HepG2 (cell line): Measurements from ENCODE around the gene MORC3. TPM values are rescaled to one million over a fixed set of nuclear protein-coding genes. Genes with fewer than 3 reads are reported as not detected.

ENCODE experiments used
- ATAC-seq: fragments of 200-7000 bp; cut with Tn5 transposase; 3 replicates; pipeline ENCODE4 v1.9.1; 2020; ENCODE audit warnings: mild to moderate bottlenecking, moderate library complexity
- BruUV-seq: library from RNA; stranded (reverse); fragments of 400-500 nt; replicated peaks from 2 replicates; lab custom pipeline; 2021; lab: Mats Ljungman, UMichigan
- CTCF ChIA-PET: fragments of 300-600 bp; formaldehyde crosslinking; extraction: SDS; loops from one replicate; lab custom pipeline; 2021; ENCODE audit warnings: low total read pairs, inconsistent platforms, low intra/inter-chr PET ratio; lab: Yijun Ruan, JAX
- POLR2A ChIA-PET: fragments of 350-600 bp; sonication (Branson Sonifier 250); formaldehyde crosslinking; loops from one replicate; lab custom pipeline; 2020; ENCODE audit warnings: antibody characterized with exemption, inconsistent platforms; lab: Yijun Ruan, JAX
- DNase-seq: peaks from one replicate; pipeline ENCODE4 v3.0.0-alpha.2; 2015; ENCODE audit warnings: low spot score
- FAIRE-seq: peaks from 3 replicates; lab custom pipeline; 2011; peaks lifted over from hg19 to GRCh38; lab: Jason Lieb, UNC
- H2AFZ ChIP-seq: one replicate; pipeline ENCODE4 v1.6.1; 2011; ENCODE audit warnings: low read length, inconsistent platforms
- H3K27ac ChIP-seq: fragments of 300-600 bp; 3 replicates; pipeline ENCODE4 v1.8.0; 2011; ENCODE audit warnings: mixed run types, mild to moderate bottlenecking, mixed read lengths, low read length, inconsistent platforms; ENCODE audit not compliant: insufficient read depth; ENCODE audit errors: extremely low read length
- H3K27me3 ChIP-seq, 2 experiments: fragments of 200-600 bp in 1 of 2; 2 replicates in 1 of 2; 3 replicates in 1 of 2; pipeline versions ENCODE4 v1.6.0 to v1.8.0; 2011; ENCODE audit warnings: low read length in 2 of 2, mild to moderate bottlenecking in 2 of 2, moderate library complexity in 2 of 2, inconsistent platforms in 1 of 2; ENCODE audit not compliant: insufficient read depth in 2 of 2, control insufficient read depth in 1 of 2
- H3K36me3 ChIP-seq, 2 experiments: fragments of 200-600 bp in 1 of 2; replicated peaks in 1 of 2; 2 replicates in 1 of 2; 3 replicates in 1 of 2; pipeline versions ENCODE4 v1.5.1 to v1.8.0; 2011; ENCODE audit warnings: low read length in 2 of 2, inconsistent platforms in 1 of 2; ENCODE audit not compliant: insufficient read depth in 2 of 2, control insufficient read depth in 1 of 2
- H3K4me1 ChIP-seq: 2 replicates; pipeline ENCODE4 v1.5.1; 2012; ENCODE audit warnings: low read length, inconsistent platforms; ENCODE audit not compliant: insufficient read depth
- H3K4me2 ChIP-seq: 2 replicates; pipeline ENCODE4 v1.6.0; 2011; ENCODE audit warnings: low read depth, low read length, inconsistent platforms
- H3K4me3 ChIP-seq, 3 experiments: fragments of 200-600 bp in 1 of 3; sonication (generic), shearing (Covaris generic) in 1 of 3; replicated peaks in 1 of 3; 2 replicates each; pipeline ENCODE4 v1.5.1; 2011 to 2016; ENCODE audit warnings: low read length in 3 of 3, inconsistent platforms in 2 of 3, low read depth in 2 of 3, mild to moderate bottlenecking in 2 of 3, control low read depth in 1 of 3, mixed read lengths in 1 of 3; ENCODE audit not compliant: insufficient read depth in 1 of 3
- H3K79me2 ChIP-seq: one replicate; pipeline ENCODE4 v1.6.1; 2011; ENCODE audit warnings: low read length, inconsistent platforms; ENCODE audit not compliant: insufficient read depth
- H3K9ac ChIP-seq: 2 replicates; pipeline ENCODE4 v1.6.0; 2011; ENCODE audit warnings: mild to moderate bottlenecking, low read depth, low read length, inconsistent platforms; ENCODE audit not compliant: insufficient read depth
- H3K9me3 ChIP-seq: 2 replicates; pipeline ENCODE4 v1.5.1; 2012; ENCODE audit warnings: mild to moderate bottlenecking, low read length
- H4K20me1 ChIP-seq: 2 replicates; pipeline ENCODE4 v1.6.0; 2011; ENCODE audit warnings: inconsistent platforms, mild to moderate bottlenecking, low read length, moderate library complexity; ENCODE audit not compliant: insufficient read depth
- IKZF1 ChIP-seq: fragments of 450-650 bp; IDR thresholded peaks from 2 replicates; pipeline ENCODE4 v1.7.1; 2016
- MAZ ChIP-seq, 2 experiments: sonication (generic) in 1 of 2; formaldehyde crosslinking in 1 of 2; IDR thresholded peaks; 2 replicates each; pipeline versions ENCODE4 v1.5.0 to v1.6.1; 2012 to 2020; ENCODE audit warnings: low read depth in 2 of 2, mild to moderate bottlenecking in 2 of 2, borderline replicate concordance in 1 of 2, improper control_type of control experiment in 1 of 2, low read length in 1 of 2, missing genetic modification reagents in 1 of 2, moderate library complexity in 1 of 2
- PTBP1 ChIP-seq: fragments of 200-400 bp; formaldehyde crosslinking; IDR thresholded peaks from 2 replicates; pipeline ENCODE4 v1.6.1; 2018; ENCODE audit warnings: low read length, low read depth; ENCODE audit not compliant: poor library complexity, severe bottlenecking
- RNF219 ChIP-seq: sonication (generic); formaldehyde crosslinking; IDR thresholded peaks from 2 replicates; pipeline ENCODE4 v1.5.0; 2020; ENCODE audit warnings: mild to moderate bottlenecking, missing genetic modification reagents
- SNAPC4 ChIP-seq: sonication (generic); formaldehyde crosslinking; IDR thresholded peaks from 2 replicates; pipeline ENCODE4 v1.4.0; 2020; ENCODE audit warnings: mild to moderate bottlenecking, missing genetic modification reagents
- TFDP2 ChIP-seq: sonication (generic); formaldehyde crosslinking; IDR thresholded peaks from 2 replicates; pipeline ENCODE4 v1.4.0; 2020; ENCODE audit warnings: missing genetic modification reagents
- THAP7 ChIP-seq: sonication (generic); formaldehyde crosslinking; IDR thresholded peaks from 2 replicates; pipeline ENCODE4 v1.8.1; 2023; ENCODE audit warnings: mild to moderate bottlenecking, missing genetic modification reagents
- WGBS: methylation state at CpG from one replicate; pipeline ENCODE4 v1.1.6; 2017; ENCODE audit warnings: low lambda C conversion rate; 5-methylcytosine and 5-hydroxymethylcytosine counted together
- in situ Hi-C: cut with HindIII; loops from 2 replicates; pipeline ENCODE4 v1.10.0; 2017; ENCODE audit warnings: low pct_unique_long_range_greater_than_20kb; ENCODE audit not compliant: extremely low pct_ligation_motif_present
- intact Hi-C: fragments of 100-400 bp; cut with micrococcal nuclease; formaldehyde crosslinking; loops from one replicate; pipeline ENCODE4 v1.10.0; 2022; ENCODE audit not compliant: unreplicated experiment
- polyA plus RNA-seq, 8 experiments: library from polyadenylated mRNA; depleted of rRNA in 3 of 8; stranded (reverse) in 7 of 8; unstranded in 1 of 8; fragments of >200 nt; fragmentation: Illumina TruSeq in 4 of 8; extraction: Trizol in 4 of 8; gene quantifications; 2 replicates each; pipeline versions ENCODE4 v1.2.1 to v1.2.3, GENCODE V29; 2011 to 2016; ENCODE audit warnings: low read depth in 4 of 8, missing spikeins in 1 of 8, mixed read lengths in 1 of 8; ENCODE audit not compliant: insufficient read depth in 1 of 8
- total RNA-seq, 5 experiments: library from RNA; depleted of rRNA; stranded (reverse); fragments of >200 nt; fragmentation: Illumina TruSeq; extraction: Trizol; gene quantifications; 2 replicates each; pipeline ENCODE4 v1.2.3, GENCODE V29; 2016; ENCODE audit warnings: low read depth in 1 of 5

MORC3 gene
- total and polyA plus RNA-seq, 2 of the 13 experiments (the other 11 are each of a cell fraction or from before 2014, with no cell fraction given): 12.9 to 19.5 TPM

- in situ Hi-C loops (no loop called here), intact Hi-C loops (no loop called here)
- Histone ChIP-seq H3K27me3 (no peaks in the 10 kb centered on the region), H3K79me2 (no peaks in the 10 kb centered on the region), H3K4me1 (no peaks in the 10 kb centered on the region), H4K20me1 (no peaks in the 10 kb centered on the region), H2AFZ (no peak overlapping the region), H3K36me3 (peaks cover 4 to 26% of the 10 kb centered on the region in 2 experiments; a peak in 4 of 5 replicates), H3K9me3 (no peaks in the 10 kb centered on the region), H3K9ac (no peak overlapping the region), H3K4me2 (no peak overlapping the region), H3K4me3 (no peak overlapping the region), H3K27ac (no peak overlapping the region)
- ATAC-seq (no peak), DNase-seq (no peak), FAIRE-seq (no peak)
- CTCF ChIA-PET: no interaction called here
- POLR2A ChIA-PET: no interaction called here
- no TSS peak for BruUV-seq
- TF ChIP-seq PTBP1 (no peak), MAZ (IDR thresholded peaks at IDR 0.05; ENCODE audit: borderline replicate concordance, low read depth, low read length) (no peak), MAZ (CRISPR knock-in tag; IDR thresholded peaks at IDR 0.05; ENCODE audit: low read depth) (no peak), IKZF1 (no peak), THAP7 (CRISPR knock-in tag) (no peak), RNF219 (no peak), TFDP2 (CRISPR knock-in tag) (no peak), SNAPC4 (CRISPR knock-in tag) (no peak)
- 97% methylated on average over 6 of the region's 6 CpGs for WGBS
Measured at GRCh38 chr21:36408568-36408967, 88.6 kb downstream of the MORC3 start.
